Hematopoietic multipotent progenitor cell (in vitro differentiated cells): ENCODE results near the gene SH3BGRL3. TPM values are rescaled to one million over a fixed set of nuclear protein-coding genes. Genes with fewer than 3 reads are reported as not detected.
A peak's percentile ranks its signal among the peaks of the same experiment; 100 is the strongest.

Experiments used
- DNase-seq, 3 donors: peaks; one replicate each; pipeline ENCODE4 v3.0.0-alpha.2; 2011 to 2015; ENCODE audit warnings: low read depth in 2 of 3, low spot score in 2 of 3
- total RNA-seq: library from RNA; depleted of rRNA; stranded (reverse); fragments of >200 nt; gene quantifications from one replicate; pipeline ENCODE4 v1.2.3, GENCODE V29; 2012

SH3BGRL3 gene
- total RNA-seq, 1 donor, result 77.0 TPM

DNA sequence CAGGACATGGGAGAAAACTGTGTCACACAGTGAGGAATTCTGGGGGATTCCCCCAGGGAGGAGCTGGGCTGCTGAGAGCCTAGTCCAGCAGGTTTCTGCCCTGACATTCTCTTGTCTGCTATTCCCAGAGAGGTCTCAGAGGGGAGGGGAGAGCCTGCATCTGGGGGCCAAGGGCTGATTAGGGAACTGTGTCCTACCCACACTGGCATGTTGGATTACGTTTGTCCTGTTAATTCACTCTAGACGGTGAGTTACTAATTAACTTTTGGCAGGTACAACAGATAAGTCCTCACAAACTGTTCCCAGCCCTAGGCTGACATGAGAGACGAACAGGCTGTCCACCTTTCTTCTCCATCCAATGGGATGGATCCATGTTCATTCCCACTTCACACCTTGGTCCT lies 2.6 kb upstream of the SH3BGRL3 start:
- DNase-seq, result no peak

DNA sequence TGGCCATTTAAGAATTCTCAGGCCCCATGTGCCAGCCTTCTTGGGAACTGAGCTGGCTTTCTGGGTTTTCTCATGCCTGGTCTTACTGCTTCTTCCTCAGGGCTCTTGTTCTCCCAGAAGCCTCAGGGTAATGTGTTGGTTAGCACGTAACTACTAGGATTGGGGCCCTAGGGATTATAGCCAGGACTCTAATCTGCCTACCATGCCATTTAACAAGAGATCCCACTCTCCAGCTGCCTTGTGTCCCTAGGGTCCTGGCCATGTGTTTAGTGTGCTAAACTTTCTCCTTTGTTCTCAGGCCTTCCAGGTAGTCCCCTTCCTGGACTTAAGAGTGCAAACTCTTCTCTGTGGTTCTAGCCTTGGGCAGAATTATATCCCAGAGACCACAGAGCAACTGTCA lies 2.2 kb upstream of the SH3BGRL3 start:
- no peak for DNase-seq

DNA sequence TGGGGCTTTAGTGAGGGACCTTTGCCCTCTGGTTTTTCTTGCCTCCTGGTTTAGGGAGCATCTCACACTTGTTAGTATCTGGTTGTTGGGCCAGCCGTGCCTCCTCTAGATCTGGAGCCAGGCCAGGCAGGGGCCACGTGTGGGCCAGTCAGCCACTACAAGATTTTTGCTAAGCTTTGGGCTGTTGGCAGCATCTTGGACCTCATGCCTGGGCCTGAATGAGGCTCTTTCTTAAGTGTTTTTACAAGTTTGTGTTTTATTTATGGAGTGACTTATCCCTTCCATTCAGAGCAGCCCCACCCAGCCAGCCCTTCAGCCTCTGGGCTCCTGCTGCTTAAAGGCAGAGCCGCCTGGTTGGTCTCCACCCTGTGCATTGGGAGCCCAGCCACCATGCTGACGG lies 1.6 kb upstream of the SH3BGRL3 start:
- DNase-seq, result no peak

- peak in 2 of 3 donors; percentile 33 to 58 for DNase-seq
Measured at GRCh38 chr1:26278724-26279455, 996 bp upstream of the SH3BGRL3 start.

DNA sequence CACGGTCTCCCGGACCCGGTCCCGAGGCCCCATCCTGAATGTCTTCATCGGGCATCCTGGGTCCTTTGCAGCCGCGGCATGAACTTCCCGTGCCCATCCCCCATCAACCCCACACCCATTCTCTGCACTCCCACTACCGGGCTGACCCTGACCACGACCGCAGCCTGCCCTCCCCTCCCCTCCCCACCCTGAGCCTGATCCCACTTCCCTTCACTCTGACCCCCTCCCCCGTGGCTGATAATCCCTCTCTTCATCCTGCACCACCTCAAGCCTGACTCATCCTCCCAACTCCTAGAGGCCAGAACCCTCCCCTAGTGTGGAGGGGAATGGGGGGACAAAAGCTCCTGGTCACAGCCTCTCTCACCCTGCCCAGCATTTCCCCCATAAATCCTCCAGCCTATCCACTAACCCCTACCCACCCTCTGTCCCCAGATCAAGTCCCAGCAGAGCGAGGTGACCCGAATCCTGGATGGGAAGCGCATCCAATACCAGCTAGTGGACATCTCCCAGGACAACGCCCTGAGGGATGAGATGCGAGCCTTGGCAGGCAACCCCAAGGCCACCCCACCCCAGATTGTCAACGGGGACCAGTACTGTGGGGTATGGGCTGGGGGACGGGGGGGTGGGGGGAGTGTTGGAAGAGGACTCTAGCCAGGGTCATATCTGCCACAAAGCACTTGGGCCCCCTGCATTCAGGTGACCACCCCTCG lies 602 bp downstream of the SH3BGRL3 start:
- no peak for DNase-seq

DNA sequence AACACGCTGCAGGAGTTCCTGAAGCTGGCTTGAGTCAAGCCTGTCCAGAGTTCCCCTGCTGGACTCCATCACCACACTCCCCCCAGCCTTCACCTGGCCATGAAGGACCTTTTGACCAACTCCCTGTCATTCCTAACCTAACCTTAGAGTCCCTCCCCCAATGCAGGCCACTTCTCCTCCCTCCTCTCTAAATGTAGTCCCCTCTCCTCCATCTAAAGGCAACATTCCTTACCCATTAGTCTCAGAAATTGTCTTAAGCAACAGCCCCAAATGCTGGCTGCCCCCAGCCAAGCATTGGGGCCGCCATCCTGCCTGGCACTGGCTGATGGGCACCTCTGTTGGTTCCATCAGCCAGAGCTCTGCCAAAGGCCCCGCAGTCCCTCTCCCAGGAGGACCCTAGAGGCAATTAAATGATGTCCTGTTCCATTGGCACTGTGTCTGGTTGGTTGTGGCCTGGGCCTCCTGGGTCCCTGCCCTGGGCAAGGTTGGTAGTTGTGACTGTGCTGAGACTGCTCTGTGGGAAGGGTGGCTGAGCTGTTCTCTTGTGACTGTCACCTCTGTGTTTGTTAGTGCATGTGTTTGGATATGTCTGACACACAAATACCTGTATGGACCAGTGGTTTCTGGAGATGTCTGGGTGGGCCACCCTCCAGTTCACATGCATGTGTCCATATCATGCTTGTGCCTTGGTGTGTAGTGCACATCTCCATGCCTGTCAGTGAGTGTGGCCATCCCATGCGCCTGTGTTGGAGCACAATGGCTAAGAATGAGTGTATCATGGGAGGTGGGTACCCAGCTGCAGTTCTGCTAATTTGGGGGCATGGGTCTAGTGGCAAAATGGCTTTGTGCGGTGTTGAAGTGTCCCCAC lies 1.4 kb downstream of the SH3BGRL3 start:
- no peak for DNase-seq

- DNase-seq, result peak in 1 of 3 donors; percentile 54
Measured at GRCh38 chr1:26281971-26282370, 2.1 kb downstream of the SH3BGRL3 start.

DNA sequence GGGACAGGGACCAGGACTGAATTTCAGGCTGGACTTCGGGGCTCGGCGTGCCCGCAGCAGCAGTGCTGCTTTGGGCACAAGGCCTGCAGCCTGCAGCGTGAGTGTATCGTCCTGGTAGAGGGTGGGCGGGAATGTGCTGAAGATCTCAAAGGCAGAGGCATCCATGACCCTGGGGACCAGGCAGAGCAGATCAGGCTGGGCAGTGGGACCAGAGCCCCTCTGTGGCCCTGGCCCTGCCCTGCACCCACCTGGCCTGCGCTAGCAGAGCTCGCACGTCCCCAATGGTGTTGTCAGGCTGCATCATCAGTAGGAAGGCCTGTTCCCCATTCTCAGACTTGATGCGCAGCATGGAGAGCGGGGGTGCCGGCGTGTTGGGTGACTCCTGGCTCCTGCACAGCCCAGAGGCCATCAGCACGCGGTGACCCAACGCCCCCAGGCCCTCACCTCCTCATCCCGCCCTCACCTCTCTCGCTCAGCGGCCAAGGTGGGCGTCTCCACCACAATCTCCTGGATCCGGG lies 2.6 kb downstream of the SH3BGRL3 start:
- DNase-seq, result no peak

- DNase-seq, result no peak
Measured at GRCh38 chr1:26283279-26283853, 3.5 kb downstream of the SH3BGRL3 start.

- DNase-seq, result no peak
Measured at GRCh38 chr1:26283871-26284596, 4.1 kb downstream of the SH3BGRL3 start.

DNA sequence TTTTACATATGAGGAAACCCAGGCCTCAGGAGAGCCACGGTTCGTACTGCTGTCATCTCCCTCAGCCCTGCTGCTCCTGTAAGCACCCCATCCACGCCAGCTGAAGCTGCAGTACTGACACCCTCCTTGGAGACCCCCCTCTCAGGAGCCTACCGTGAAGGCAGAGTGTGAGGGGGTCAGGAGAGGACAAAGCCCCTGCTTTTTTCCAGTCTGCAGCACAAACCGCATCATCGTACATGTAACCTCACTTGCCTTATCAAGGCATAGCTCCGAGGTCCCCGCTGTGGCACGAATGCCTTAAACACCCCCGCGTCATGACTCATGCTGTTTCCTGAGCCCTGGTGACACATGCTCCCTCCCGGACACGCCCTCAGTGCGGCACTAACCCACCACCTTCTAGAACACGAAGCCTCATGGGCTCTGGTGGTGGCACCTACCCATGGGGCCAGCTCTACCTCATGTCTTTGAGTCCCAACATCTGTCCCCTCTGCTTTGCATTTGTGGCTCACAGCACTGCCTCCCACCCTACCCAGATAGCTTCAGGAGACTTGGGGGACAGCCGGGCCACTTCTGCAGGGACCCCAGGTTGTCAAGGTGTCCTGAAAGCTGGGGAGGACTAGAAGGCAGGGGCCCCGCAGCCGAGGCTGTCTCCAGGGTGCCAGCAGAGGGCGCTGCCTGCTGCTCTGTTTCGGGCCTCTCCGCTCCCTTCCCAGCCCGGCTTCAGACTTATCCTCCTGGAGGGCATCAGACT lies 4.9 kb downstream of the SH3BGRL3 start:
- DNase-seq, result peak; percentile 75 to 99 (median 98)

DNA sequence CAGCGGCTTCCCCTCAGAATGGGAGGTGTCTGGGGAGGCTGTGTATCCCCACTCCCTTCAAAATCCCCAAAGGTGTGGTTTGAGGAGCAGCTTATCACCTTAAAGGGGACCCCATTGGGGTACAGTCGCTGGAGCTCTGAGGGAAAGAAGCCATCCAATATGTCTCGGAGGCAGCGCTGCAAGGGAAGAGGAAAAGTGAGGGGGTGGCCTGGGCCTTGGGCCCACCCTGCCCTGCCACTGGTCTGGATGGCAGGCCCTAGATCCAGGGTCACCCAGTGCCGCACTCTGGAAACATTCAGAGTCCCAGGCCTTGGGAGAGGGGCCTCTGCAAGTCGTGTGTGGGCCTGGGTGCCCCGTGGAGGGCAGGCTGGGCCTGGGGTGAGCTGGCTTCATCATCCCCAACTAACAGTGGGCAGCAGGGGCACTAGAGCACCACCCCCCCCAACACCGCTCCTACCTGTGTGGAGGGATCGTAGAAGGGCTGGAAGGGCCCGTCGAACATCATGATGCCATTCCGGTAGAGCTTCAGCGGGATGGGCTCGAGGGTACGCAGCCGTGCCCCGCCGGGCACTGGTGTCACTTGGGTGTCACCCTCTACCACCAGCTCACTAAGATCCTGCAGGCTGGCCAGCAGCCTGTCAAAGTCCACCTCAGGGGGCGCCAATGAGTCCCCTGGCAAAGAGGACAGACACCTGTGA lies 5.6 kb downstream of the SH3BGRL3 start:
- no peak for DNase-seq

GRCh38 chr1:26286064-26286416 lies 6.2 kb downstream of the SH3BGRL3 start:
- DNase-seq, result no peak

DNA sequence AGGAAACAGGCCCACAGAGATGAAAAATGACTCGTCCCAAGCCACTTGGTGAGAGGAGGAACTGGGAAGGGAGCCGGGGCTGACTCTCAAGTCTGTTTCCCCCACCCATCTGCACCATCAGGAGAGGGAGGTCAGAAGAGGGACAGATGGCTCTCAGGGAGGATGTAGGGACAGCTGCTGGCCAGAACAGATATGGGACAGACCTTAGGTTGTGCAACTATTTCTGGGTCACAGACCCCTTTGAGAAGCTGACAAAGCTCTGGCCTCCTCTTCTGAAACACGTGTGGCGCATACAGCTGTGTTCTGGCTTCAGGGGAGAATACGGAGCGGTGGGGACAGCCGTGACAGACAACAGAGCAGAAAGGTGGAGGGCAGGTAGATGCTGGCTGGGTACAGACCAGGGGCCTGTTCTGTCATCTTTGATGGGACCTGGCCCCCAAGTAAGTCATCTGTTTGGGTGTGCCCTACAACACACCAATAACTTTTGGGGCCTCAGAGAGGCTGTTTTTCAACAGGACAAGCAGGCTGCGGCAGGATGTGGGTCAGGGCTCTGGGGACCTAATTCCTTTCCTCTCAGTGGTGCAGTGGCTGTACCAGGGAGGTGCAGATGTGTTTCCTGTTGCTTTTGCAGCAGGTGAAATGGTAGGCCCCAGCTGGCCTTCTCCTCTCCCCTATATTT lies 7.3 kb downstream of the SH3BGRL3 start:
- DNase-seq, result peak in 2 of 3 donors; percentile 80 to 93

GRCh38 chr1:26287811-26288210 lies 7.9 kb downstream of the SH3BGRL3 start:
- DNase-seq, result no peak

- DNase-seq, result peak in 2 of 3 donors; percentile 73 to 89
Measured at GRCh38 chr1:26288311-26288941, 8.5 kb downstream of the SH3BGRL3 start.

- peak in 2 of 3 donors; percentile 87 to 96 for DNase-seq
Measured at GRCh38 chr1:26289158-26290059, 9.5 kb downstream of the SH3BGRL3 start.
